Measurements from ENCODE around the gene TMEM184B.

Gene TMEM184B

GRCh38 chr22:38205261-38206128 lies 67.3 kb downstream of the TMEM184B start:
- DNase-seq (ENCODE audit: low read depth in 3 of 3), result no peak

DNA sequence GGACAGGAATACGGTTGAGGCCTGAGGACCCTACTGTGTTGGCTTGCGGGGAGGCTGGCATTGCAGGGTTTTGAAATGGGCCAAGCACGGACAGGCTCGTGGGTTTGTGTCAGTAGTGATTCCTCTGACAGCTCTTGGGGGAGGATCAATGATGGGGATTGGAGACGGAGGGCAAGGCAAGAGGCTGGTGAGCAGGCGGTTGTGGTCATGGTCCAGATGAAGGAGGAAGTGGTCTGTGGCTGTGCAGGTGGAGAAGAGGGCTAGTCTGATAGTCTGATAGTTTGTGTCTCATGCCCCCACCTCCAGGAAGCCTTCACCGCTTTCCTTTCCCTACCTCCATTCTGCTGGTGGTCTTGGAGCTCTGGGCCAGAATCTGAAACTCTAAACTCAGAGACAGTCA lies 68.0 kb downstream of the TMEM184B start:
- no peak for DNase-seq (ENCODE audit: low read depth in 3 of 3)

- no peak for DNase-seq (ENCODE audit: low read depth in 3 of 3)
Observed at GRCh38 chr22:38203855-38204514, 68.8 kb downstream of the TMEM184B start.

GRCh38 chr22:38203090-38203810 lies 69.6 kb downstream of the TMEM184B start:
- peak in 1 of 3 experiments; percentile 25 for DNase-seq (ENCODE audit: low read depth in 3 of 3)

DNA sequence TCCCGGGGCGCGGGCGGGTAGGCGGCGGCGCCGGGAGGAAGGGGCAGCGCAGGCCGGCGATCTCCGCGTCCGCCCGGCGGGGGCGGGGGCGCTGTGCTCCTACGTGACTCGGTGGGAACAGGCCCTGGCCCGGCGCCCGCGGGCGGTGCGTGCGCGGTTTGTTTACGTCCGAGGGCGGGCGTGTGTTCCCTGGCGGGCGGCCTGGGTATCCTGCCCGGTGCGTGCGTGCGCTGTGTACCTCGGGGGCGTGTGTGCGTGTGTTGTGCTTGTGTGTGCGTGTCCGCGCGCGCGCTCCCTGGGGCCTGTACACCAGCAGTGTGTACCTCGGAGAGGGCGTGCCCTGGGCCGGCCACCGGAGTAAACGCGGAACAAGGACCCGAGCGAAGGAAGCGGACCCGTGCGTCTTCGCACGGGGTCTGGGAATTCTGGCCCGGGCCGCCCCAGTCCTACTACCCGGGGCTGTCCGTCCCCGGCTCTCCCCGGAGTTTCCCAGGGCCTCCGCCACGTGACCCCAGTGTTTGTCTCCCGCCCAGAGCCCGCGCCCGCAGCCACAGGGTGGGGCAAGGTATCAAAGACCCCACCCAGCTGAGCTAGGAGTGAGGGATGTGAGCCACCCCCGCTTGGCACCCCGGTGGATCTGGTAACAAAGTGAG lies 70.2 kb downstream of the TMEM184B start:
- peak in 1 of 3 experiments; percentile 59 for DNase-seq (ENCODE audit: low read depth in 3 of 3)

DNA sequence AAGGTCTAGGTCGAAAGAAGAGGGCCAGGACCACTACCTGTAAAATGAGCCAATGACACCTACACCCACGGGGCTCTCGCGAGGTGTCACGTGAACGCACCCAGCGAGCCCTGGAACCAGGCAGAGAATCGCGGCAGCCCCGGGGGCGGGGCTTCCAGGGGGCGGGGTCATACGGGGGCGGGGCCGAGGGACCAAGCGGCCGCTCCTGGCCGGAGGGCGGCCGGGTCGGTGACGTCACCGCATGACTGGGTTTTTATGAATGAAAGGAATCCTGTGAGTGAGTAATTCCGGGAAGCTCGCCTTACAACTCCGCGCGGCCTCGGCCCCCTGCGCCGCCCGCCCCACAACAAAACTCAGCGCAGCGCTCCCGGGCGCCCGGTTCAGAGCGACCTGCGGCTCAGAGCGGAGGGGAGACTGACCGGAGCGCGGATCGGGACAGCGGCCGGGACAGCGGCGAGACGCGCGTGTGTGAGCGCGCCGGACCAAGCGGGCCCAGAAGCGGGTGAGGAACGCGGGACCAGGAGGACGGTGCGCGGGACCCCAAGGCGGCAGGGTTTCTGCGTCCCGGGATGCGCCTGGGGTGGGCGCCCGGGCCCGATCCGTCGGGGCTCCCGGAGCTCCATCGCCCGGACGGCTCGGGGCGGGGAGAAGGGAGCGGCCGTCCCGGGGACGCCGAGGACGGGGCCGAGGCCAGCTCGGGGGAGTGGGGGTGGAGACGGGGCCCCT lies 70.9 kb downstream of the TMEM184B start, which contains the start of gene MAFF:
Gene MAFF, plus strand, starts transcription at position 284 of the 726 bp plus-strand sequence. CDS start 11,860 bp downstream, outside the sequence.
- DNase-seq (ENCODE audit: low read depth in 3 of 3), result peak; percentile 74 to 93 (median 74)

- no peak for DNase-seq (ENCODE audit: low read depth in 3 of 3)
Observed at GRCh38 chr22:38201371-38201710, 71.5 kb downstream of the TMEM184B start.

- no peak for DNase-seq (ENCODE audit: low read depth in 3 of 3)
Observed at GRCh38 chr22:38199826-38200559, 72.8 kb downstream of the TMEM184B start.

DNA sequence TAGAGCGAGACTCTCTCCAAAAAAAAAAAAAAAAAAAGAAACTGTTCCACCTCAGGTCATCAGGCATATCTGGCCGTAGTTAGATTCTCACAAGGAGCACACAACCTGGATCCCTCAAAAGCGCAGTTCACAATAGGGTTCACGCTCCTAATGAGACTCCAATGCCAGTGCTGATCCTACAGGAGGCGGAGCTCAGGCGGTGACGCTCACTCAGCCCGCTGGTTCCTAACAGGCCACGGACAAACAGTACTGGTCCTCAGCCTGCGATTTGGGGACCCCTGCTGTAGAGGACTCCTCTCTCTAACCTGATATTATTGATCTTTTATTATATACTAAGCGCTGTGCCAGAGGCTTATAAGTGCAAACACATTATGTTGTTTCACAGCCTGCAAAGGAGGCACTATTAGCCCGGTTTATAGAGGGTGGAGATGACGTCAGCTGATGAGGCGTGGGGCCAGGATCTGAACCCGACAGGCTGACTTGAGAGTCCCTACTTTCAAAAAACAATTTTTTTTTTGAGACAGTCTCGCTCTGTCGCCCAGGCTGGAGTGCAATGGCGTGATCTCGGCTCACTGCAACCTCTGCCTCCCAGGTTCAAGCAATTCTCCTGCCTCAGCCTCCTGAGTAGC lies 75.9 kb downstream of the TMEM184B start:
- DNase-seq (ENCODE audit: low read depth in 3 of 3), result no peak

- DNase-seq (ENCODE audit: low read depth in 3 of 3), result no peak
Observed at GRCh38 chr22:38193580-38193979, 79.2 kb downstream of the TMEM184B start.

GRCh38 chr22:38192475-38192863 lies 80.3 kb downstream of the TMEM184B start:
- no peak for DNase-seq (ENCODE audit: low read depth in 3 of 3)

DNA sequence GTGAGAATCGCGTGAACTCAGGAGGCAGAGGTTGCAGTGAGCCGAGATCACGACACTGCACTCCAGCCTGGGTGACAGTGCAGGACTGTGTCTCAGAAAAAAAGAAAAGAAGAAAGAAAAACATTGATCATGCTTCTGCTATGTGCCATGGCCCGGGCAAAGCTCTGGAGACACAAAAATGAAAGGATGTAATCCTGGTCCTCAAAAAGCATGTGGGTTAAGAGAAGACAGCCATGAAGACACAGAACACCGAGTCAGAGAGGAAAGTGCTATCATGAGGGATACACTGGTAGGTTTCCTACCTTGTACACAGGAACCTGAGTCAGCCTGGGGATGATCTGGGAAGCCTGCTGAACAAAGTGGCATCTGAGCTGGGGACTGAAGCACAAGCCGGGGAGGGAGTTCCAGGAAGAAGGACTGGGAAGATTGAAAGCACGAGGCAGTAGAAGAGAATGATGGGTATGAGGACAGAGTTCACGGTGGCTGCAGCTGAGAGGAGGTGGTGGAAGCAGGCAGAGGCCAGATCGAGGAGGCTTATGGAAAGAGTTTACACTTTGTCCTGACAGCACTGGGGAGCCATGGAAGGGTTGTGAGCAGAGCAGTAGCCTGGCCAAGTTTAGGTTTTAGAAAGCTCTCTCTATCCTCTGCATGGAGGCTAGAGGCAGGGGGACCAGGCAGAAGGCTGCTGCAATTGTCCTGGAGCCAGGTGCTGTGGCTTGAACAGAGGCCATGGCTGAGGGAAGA lies 80.9 kb downstream of the TMEM184B start:
- no peak for DNase-seq (ENCODE audit: low read depth in 3 of 3)

GRCh38 chr22:38191055-38191454 lies 81.8 kb downstream of the TMEM184B start:
- no peak for DNase-seq (ENCODE audit: low read depth in 3 of 3)

DNA sequence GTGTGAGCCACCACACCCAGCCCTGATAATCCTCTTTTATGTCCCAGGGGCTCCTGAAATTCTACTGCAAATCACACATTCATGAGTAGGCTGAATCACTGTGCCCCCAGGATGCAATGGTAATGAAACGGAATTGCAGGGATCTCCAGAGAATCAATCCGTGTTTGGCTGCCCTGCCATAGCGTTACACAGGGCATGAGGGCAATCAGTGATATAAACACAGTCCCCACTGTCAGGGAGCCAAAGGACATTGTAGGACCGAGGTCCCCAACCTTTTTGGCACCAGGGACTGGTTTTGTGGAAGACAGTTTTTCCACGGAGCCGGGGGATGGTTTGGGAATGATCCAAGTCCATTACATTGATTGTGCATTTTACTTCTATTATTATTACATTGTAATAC lies 82.2 kb downstream of the TMEM184B start:
- no peak for DNase-seq (ENCODE audit: low read depth in 3 of 3)

GRCh38 chr22:38189104-38189503 lies 83.7 kb downstream of the TMEM184B start:
- DNase-seq (ENCODE audit: low read depth in 3 of 3), result no peak

DNA sequence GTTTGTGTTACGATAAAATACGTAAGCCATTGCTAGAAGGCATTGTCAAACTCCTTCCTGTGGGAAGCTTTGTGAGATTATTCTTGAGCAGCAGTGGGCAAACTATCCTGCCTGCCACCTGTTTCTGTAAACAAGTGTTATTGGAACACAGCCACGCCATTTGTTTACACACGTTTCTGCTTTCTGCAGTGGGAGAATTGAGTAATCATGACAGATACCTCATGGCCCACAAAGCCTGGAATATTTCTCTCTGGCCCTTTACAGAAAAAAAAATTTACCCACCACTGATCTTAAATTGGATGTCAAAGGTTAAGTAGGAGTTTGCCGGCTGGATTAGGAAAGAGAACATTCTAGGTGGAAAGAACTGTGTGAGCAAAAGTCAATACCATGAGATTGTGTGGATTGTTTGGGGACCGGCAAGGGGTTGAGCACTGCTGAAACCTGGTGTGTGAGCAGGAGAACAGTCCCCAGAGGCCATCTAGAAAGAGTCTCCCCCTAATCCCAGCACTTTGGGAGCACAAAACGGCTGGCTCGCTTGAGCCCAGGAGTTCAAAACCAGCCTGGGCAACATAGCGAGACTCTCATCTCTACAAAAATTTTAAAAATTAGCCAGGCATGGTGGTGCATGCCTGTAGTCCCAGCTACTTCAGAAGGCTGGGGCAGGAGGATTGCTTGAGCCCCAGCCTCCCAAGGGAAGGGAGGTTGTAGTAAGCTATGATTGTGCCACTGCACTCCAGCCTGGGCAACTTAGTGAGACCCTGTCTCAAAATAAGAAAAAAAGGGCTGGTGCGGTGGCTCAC lies 85.2 kb downstream of the TMEM184B start:
- no peak for DNase-seq (ENCODE audit: low read depth in 3 of 3)

- no peak for DNase-seq (ENCODE audit: low read depth in 3 of 3)
Observed at GRCh38 chr22:38186429-38186828, 86.4 kb downstream of the TMEM184B start.

GRCh38 chr22:38184788-38185187 lies 88.0 kb downstream of the TMEM184B start:
- DNase-seq (ENCODE audit: low read depth in 3 of 3), result no peak
